GM18502 (cell line): ENCODE data around the gene AK1.

Source experiments
- ATAC-seq: cut with Tn5 transposase; IDR thresholded peaks from one replicate; pipeline ENCODE4 v1.9.1; 2021; ENCODE audit warnings: mild to moderate bottlenecking; ENCODE audit not compliant: unreplicated experiment, poor library complexity

The AK1 gene

DNA sequence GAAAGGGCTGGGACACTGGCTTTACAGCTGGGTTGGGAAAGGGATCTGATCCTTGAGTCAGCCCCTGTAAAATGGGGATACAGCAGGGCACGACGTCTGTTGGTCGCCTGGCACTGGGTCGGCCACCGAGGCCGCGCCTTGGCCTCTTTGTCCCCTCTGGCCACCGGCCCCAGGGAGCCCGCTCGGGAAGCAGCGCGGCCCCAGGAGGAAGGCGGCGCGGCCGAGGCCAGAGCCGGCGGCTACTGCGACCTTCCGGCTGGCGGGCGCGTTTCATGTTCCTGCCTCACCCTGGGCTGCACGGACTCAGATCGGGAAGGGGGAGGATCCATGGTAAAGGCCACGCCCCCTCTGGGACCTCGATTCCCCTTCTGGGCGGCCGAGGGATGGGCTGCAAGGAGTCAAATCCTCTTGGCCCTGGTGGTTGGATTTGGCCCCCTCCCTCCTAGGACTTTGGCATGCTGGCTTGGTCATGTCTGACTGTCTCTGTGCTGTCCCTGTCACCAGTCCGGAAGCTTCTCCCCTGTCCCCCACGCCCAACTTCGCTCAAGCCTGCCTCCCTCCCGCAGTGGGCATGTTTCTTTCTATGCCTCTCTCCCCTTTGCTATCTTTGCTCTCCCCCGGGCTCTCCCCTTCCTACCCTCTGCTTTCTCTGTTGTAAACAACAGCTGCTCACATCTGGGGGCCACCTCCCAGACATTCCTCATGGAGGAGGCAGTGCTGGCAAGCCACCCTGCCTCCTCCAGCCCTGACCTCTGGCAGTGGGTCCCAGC is 49.0 kb downstream of the AK1 start:
- ATAC-seq = no peak

DNA sequence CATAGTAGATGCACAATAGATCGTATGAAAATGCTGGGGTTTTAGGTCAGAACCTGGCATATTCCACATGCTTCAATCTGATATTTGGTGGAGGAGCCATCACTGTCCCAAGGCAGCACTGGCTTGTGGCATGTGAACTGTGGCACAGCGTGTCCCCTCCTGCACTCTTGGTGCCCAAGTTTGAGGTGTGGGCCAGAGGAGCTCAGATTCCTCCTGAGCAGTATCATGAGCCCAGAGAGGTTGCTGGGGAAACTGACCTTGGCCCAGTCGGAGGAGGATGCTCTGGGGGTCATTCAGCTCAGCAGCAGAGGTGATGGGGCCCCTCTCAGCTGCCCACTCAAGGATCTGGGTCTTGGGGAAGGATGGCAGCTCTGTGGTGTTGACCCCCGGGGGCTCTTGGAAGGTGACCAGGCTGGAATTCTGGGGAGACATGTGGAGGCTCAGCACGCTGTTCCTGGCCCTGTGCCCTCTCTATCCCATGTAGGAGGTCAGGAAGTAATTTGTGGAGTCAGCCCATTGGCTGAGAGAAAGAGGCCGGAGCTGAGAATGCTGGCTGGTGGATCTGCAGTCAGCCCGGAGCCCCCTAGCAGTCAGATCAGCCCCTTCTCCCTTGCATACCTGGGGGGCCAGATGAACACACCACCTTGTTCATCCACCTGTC is 51.1 kb downstream of the AK1 start:
- ATAC-seq = no peak

DNA sequence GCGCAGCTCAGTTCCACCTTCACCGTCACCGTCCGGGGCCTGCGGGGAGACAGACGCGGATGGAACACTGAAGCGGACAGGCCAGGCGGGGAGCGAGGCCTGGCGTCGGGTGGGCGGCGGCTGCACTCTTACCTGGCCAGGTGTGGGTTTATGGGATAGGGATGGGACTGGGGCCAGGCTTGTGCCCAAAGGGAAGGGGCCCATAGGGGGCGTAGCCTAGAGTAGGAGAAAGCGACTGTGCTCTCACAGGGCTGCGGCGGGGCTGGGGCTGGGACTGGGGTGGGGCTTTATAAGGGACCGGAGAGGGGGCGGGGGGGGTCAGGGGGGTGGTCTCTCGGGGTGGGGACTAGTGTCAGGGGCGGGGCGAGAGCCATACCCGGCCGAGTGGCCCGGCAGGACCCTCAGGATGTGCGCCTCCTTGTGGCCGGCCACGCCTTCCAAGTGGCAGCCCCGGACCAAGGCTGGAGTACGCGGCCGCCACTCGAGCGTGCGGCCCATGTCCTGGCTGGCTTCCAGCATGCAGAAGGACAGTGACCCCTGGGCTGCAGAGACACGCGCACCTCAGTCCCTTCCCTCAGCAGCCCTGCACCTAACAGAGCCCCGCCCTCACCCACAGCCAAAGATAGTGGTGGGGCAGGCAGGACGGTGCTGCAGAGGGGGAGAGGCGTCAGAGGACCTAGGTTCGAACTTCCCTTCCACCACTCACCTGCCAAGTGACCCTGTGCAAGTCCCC is 52.0 kb downstream of the AK1 start:
- no peak for ATAC-seq

DNA sequence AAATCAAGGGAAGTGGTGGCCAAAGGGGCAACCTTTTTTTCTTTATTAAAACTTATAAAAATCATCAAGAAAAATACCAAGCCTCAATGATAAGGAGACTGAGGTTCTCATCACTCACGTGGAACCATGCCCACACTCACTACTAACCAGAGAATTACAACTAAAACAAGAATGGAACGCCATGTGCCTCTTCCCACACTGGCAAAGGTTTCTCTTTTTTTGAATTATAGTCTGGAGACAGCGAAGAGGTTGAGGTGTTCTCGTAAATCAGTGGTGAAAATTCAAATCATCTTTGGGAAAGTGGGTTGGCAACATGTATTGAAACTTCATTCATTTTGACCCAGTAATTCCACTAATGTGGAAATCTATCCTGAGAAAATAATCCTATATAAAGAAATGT is 55.4 kb downstream of the AK1 start:
- ATAC-seq = no peak

DNA sequence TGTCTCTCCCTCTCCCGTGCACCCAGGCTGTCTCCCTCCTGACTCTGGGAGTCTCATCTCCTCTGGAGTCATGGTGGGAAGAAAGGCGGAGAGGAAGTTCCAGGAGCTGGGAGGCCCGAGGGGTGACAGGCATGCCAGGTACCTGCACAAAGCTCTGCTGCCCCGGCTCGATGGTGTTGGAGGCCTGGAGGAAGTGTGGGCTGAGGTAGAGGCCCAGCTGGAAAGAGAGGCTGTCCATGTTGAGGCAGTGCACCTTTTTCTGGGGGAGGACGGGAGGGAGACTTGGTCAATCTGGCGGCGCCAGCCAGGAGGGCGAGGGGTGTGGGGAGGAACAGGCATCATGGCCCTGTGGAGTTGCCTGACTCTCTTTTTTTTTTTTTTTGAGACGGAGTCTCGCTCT is 58.9 kb downstream of the AK1 start:
- ATAC-seq = no peak

DNA sequence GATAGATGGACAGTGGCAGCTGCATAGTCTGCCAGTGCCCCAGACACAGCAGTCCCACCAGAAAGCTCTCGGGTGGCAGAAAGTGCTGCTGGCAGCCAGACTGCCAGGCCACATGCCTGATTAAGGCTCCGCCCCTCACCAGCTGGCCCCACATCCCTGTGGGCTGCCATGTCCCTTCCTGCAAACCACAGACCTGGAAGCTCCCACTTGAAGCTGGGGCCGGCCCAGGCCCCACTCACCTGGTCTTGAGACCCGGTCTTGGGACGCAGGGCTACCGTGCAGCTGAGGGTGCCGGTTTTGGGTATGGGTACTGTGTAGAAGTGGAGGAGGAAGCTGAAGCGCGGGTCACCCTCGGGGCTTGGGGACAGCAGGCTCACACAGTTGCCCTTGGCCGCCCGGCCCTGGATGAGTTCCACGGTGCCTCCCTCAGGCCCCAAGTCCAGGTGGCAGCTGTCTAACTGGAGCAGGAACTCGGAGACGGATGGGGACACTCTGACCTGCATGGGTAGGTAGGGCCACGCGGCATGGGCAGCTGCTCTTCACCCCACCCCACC is 59.5 kb downstream of the AK1 start:
- ATAC-seq = no peak

DNA sequence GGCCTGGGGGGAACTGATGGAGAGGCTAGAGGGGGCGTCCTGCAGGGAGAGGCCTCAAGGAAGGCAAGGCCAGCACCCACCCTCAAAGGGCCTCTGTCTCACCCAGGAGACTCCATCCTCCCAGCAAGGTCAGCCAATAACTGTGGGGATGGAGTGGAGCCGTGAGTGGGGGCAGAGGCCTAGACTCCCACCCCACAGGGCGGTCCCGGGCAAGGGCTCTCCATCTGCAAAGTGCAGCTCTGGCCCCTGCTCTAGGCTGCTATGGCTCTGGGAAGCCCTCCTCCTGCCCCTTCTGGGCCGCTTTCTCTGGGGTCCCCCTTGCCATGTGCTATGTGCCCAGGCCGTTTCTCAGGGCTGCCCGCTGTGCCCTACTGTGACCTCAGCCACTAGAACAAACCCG is 60.7 kb downstream of the AK1 start:
- ATAC-seq = no peak
